HepG2 (cell line): ENCODE results near the gene LYRM4. TPM values are rescaled to one million over a fixed set of nuclear protein-coding genes. Genes with fewer than 3 reads are reported as not detected.
"Not testable (repeated sequence)": the region's sequence is repeated elsewhere in the genome, so short reads cannot be mapped to it uniquely, and the experiment has no call there.

Source experiments
- ATAC-seq: fragments of 200-7000 bp; cut with Tn5 transposase; 3 replicates; pipeline ENCODE4 v1.9.1; 2020; ENCODE audit warnings: mild to moderate bottlenecking, moderate library complexity
- BruUV-seq: library from RNA; stranded (reverse); fragments of 400-500 nt; replicated peaks from 2 replicates; lab custom pipeline; 2021; lab: Mats Ljungman, UMichigan
- CTCF ChIA-PET: fragments of 300-600 bp; formaldehyde crosslinking; extraction: SDS; loops from one replicate; lab custom pipeline; 2021; ENCODE audit warnings: low total read pairs, inconsistent platforms, low intra/inter-chr PET ratio; lab: Yijun Ruan, JAX
- POLR2A ChIA-PET: fragments of 350-600 bp; sonication (Branson Sonifier 250); formaldehyde crosslinking; loops from one replicate; lab custom pipeline; 2020; ENCODE audit warnings: antibody characterized with exemption, inconsistent platforms; lab: Yijun Ruan, JAX
- DNase-seq: peaks from one replicate; pipeline ENCODE4 v3.0.0-alpha.2; 2015; ENCODE audit warnings: low spot score
- FAIRE-seq: peaks from 3 replicates; lab custom pipeline; 2011; peaks lifted over from hg19 to GRCh38; lab: Jason Lieb, UNC
- H2AFZ ChIP-seq: one replicate; pipeline ENCODE4 v1.6.1; 2011; ENCODE audit warnings: low read length, inconsistent platforms
- H3K27ac ChIP-seq: fragments of 300-600 bp; 3 replicates; pipeline ENCODE4 v1.8.0; 2011; ENCODE audit warnings: mixed run types, mild to moderate bottlenecking, mixed read lengths, low read length, inconsistent platforms; ENCODE audit not compliant: insufficient read depth; ENCODE audit errors: extremely low read length
- H3K27me3 ChIP-seq, 2 experiments: fragments of 200-600 bp in 1 of 2; 2 replicates in 1 of 2; 3 replicates in 1 of 2; pipeline versions ENCODE4 v1.6.0 to v1.8.0; 2011; ENCODE audit warnings: low read length in 2 of 2, mild to moderate bottlenecking in 2 of 2, moderate library complexity in 2 of 2, inconsistent platforms in 1 of 2; ENCODE audit not compliant: insufficient read depth in 2 of 2, control insufficient read depth in 1 of 2
- H3K36me3 ChIP-seq, 2 experiments: fragments of 200-600 bp in 1 of 2; replicated peaks in 1 of 2; 2 replicates in 1 of 2; 3 replicates in 1 of 2; pipeline versions ENCODE4 v1.5.1 to v1.8.0; 2011; ENCODE audit warnings: low read length in 2 of 2, inconsistent platforms in 1 of 2; ENCODE audit not compliant: insufficient read depth in 2 of 2, control insufficient read depth in 1 of 2
- H3K4me1 ChIP-seq: 2 replicates; pipeline ENCODE4 v1.5.1; 2012; ENCODE audit warnings: low read length, inconsistent platforms; ENCODE audit not compliant: insufficient read depth
- H3K4me2 ChIP-seq: 2 replicates; pipeline ENCODE4 v1.6.0; 2011; ENCODE audit warnings: low read depth, low read length, inconsistent platforms
- H3K4me3 ChIP-seq, 3 experiments: fragments of 200-600 bp in 1 of 3; sonication (generic), shearing (Covaris generic) in 1 of 3; replicated peaks in 1 of 3; 2 replicates each; pipeline ENCODE4 v1.5.1; 2011 to 2016; ENCODE audit warnings: low read length in 3 of 3, inconsistent platforms in 2 of 3, low read depth in 2 of 3, mild to moderate bottlenecking in 2 of 3, control low read depth in 1 of 3, mixed read lengths in 1 of 3; ENCODE audit not compliant: insufficient read depth in 1 of 3
- H3K79me2 ChIP-seq: one replicate; pipeline ENCODE4 v1.6.1; 2011; ENCODE audit warnings: low read length, inconsistent platforms; ENCODE audit not compliant: insufficient read depth
- H3K9ac ChIP-seq: 2 replicates; pipeline ENCODE4 v1.6.0; 2011; ENCODE audit warnings: mild to moderate bottlenecking, low read depth, low read length, inconsistent platforms; ENCODE audit not compliant: insufficient read depth
- H3K9me3 ChIP-seq: 2 replicates; pipeline ENCODE4 v1.5.1; 2012; ENCODE audit warnings: mild to moderate bottlenecking, low read length
- H4K20me1 ChIP-seq: 2 replicates; pipeline ENCODE4 v1.6.0; 2011; ENCODE audit warnings: inconsistent platforms, mild to moderate bottlenecking, low read length, moderate library complexity; ENCODE audit not compliant: insufficient read depth
- CHCHD3 ChIP-seq: sonication (generic); formaldehyde crosslinking; IDR thresholded peaks from 2 replicates; pipeline ENCODE4 v1.8.0; 2022; ENCODE audit warnings: mild to moderate bottlenecking, missing genetic modification reagents, moderate library complexity
- EED ChIP-seq: sonication (generic); formaldehyde crosslinking; IDR thresholded peaks from 2 replicates; pipeline ENCODE4 v1.5.0; 2020; ENCODE audit warnings: mild to moderate bottlenecking, missing genetic modification reagents
- ELF4 ChIP-seq: sonication (generic); formaldehyde crosslinking; IDR thresholded peaks from 2 replicates; pipeline ENCODE4 v1.5.0; 2020; ENCODE audit warnings: missing genetic modification reagents, mild to moderate bottlenecking, moderate library complexity, borderline replicate concordance
- IRF9 ChIP-seq: sonication (generic); formaldehyde crosslinking; IDR thresholded peaks from 2 replicates; pipeline ENCODE4 v1.8.0; 2022; ENCODE audit warnings: missing genetic modification reagents, mild to moderate bottlenecking, borderline replicate concordance
- MAFK ChIP-seq, 2 experiments: IDR thresholded peaks in 1 of 2; conservative IDR thresholded peaks in 1 of 2; 2 replicates each; pipeline ENCODE4 v1.6.1; 2011; ENCODE audit warnings: improper control_type of control experiment in 2 of 2, low read length in 2 of 2
- MED1 ChIP-seq: sonication (generic); formaldehyde crosslinking; IDR thresholded peaks from 2 replicates; pipeline ENCODE4 v1.4.0; 2020; ENCODE audit warnings: missing genetic modification reagents
- MYNN ChIP-seq: sonication (generic); formaldehyde crosslinking; IDR thresholded peaks from 2 replicates; pipeline ENCODE4 v1.4.0; 2020; ENCODE audit warnings: mild to moderate bottlenecking, low read depth, missing genetic modification reagents
- NFYB ChIP-seq: sonication (generic); formaldehyde crosslinking; IDR thresholded peaks from 2 replicates; pipeline ENCODE4 v1.4.0; 2020; ENCODE audit warnings: missing genetic modification reagents
- NFYC ChIP-seq: IDR thresholded peaks from 2 replicates; pipeline ENCODE4 v1.6.1; 2016; ENCODE audit warnings: missing genetic modification reagents, missing compliant biosample characterization
- POLR2AphosphoS5 ChIP-seq: IDR thresholded peaks from 2 replicates; pipeline ENCODE4 v1.6.1; 2012; ENCODE audit warnings: low read depth, low read length
- REXO4 ChIP-seq: sonication (generic); formaldehyde crosslinking; IDR thresholded peaks from 2 replicates; pipeline ENCODE4 v1.8.0; 2022; ENCODE audit warnings: missing genetic modification reagents, mild to moderate bottlenecking, borderline replicate concordance
- TMF1 ChIP-seq: sonication (generic); formaldehyde crosslinking; IDR thresholded peaks from 2 replicates; pipeline ENCODE4 v1.8.1; 2022; ENCODE audit warnings: low read depth, missing genetic modification reagents
- TOPORS ChIP-seq: sonication (generic); formaldehyde crosslinking; IDR thresholded peaks from 2 replicates; pipeline ENCODE4 v1.8.0; 2023; ENCODE audit warnings: mild to moderate bottlenecking, missing genetic modification reagents
- WIZ ChIP-seq: sonication (generic); formaldehyde crosslinking; IDR thresholded peaks from 2 replicates; pipeline ENCODE4 v1.5.1; 2020; ENCODE audit warnings: mild to moderate bottlenecking, missing genetic modification reagents
- ZFAT ChIP-seq: sonication (generic); formaldehyde crosslinking; conservative IDR thresholded peaks from 2 replicates; pipeline ENCODE4 v1.8.1; 2023; ENCODE audit warnings: missing genetic modification reagents, inconsistent platforms
- ZKSCAN5 ChIP-seq: sonication (generic); formaldehyde crosslinking; IDR thresholded peaks from 2 replicates; pipeline ENCODE4 v1.5.1; 2020; ENCODE audit warnings: mild to moderate bottlenecking, missing genetic modification reagents
- ZNF567 ChIP-seq: sonication (generic); formaldehyde crosslinking; IDR thresholded peaks from 2 replicates; pipeline ENCODE4 v1.8.1; 2023; ENCODE audit warnings: mild to moderate bottlenecking, missing genetic modification reagents, borderline replicate concordance
- ZNF776 ChIP-seq: sonication (generic); formaldehyde crosslinking; IDR thresholded peaks from 2 replicates; pipeline ENCODE4 v1.4.0; 2020; ENCODE audit warnings: mild to moderate bottlenecking, missing genetic modification reagents
- WGBS: methylation state at CpG from one replicate; pipeline ENCODE4 v1.1.6; 2017; ENCODE audit warnings: low lambda C conversion rate; 5-methylcytosine and 5-hydroxymethylcytosine counted together
- in situ Hi-C: cut with HindIII; loops from 2 replicates; pipeline ENCODE4 v1.10.0; 2017; ENCODE audit warnings: low pct_unique_long_range_greater_than_20kb; ENCODE audit not compliant: extremely low pct_ligation_motif_present
- intact Hi-C: fragments of 100-400 bp; cut with micrococcal nuclease; formaldehyde crosslinking; loops from one replicate; pipeline ENCODE4 v1.10.0; 2022; ENCODE audit not compliant: unreplicated experiment
- polyA plus RNA-seq, 8 experiments: library from polyadenylated mRNA; depleted of rRNA in 3 of 8; stranded (reverse) in 7 of 8; unstranded in 1 of 8; fragments of >200 nt; fragmentation: Illumina TruSeq in 4 of 8; extraction: Trizol in 4 of 8; gene quantifications; 2 replicates each; pipeline versions ENCODE4 v1.2.1 to v1.2.3, GENCODE V29; 2011 to 2016; ENCODE audit warnings: low read depth in 4 of 8, missing spikeins in 1 of 8, mixed read lengths in 1 of 8; ENCODE audit not compliant: insufficient read depth in 1 of 8
- total RNA-seq, 5 experiments: library from RNA; depleted of rRNA; stranded (reverse); fragments of >200 nt; fragmentation: Illumina TruSeq; extraction: Trizol; gene quantifications; 2 replicates each; pipeline ENCODE4 v1.2.3, GENCODE V29; 2016; ENCODE audit warnings: low read depth in 1 of 5

Gene LYRM4
- total and polyA plus RNA-seq, 2 of the 13 experiments (the other 11 are each of a cell fraction or from before 2014, with no cell fraction given), result 64.6 to 67.5 TPM

DNA sequence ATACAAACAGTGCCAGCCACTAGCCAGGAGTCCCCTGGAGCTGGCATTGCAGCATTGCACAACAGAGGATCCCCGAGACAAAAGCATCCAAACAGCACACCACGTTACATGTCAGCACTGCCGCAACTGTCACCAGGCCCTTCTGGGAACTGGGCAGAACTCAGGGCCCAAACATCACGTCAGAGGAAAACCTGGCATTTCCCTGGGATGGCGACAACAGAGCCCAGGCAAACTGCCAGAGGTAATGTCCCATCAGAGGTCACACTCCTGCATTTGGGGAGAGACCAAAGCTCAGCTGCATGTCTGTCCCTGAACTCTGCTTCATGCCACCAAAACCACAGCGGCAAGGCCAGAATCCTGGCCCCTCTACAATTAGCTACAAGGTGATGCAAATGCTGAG is 139.3 kb downstream of the LYRM4 start (continued):
- no peak for TF ChIP-seq REXO4 (CRISPR knock-in tag)
- TF ChIP-seq MED1 (CRISPR knock-in tag), result peak; percentile 78
- no peak for TF ChIP-seq ZNF776 (CRISPR knock-in tag)
- no peak for TF ChIP-seq TMF1
- TF ChIP-seq EED (CRISPR knock-in tag), result no peak
- TF ChIP-seq MYNN (CRISPR knock-in tag), result no peak
- TF ChIP-seq ZNF567 (CRISPR knock-in tag), result no peak
- TF ChIP-seq CHCHD3 (CRISPR knock-in tag), result no peak
- TF ChIP-seq POLR2AphosphoS5, result no peak
- no peak for TF ChIP-seq ELF4 (CRISPR knock-in tag)
- TF ChIP-seq ZKSCAN5, result no peak
- 0 out of 2 replicates have a peak, but pooled peaks have one; percentile 32 for TF ChIP-seq WIZ (CRISPR knock-in tag)
- TF ChIP-seq IRF9 (CRISPR knock-in tag), result no peak
- no peak for TF ChIP-seq ZFAT (CRISPR knock-in tag)
- TF ChIP-seq, all 625 proteins: peak for 88

DNA sequence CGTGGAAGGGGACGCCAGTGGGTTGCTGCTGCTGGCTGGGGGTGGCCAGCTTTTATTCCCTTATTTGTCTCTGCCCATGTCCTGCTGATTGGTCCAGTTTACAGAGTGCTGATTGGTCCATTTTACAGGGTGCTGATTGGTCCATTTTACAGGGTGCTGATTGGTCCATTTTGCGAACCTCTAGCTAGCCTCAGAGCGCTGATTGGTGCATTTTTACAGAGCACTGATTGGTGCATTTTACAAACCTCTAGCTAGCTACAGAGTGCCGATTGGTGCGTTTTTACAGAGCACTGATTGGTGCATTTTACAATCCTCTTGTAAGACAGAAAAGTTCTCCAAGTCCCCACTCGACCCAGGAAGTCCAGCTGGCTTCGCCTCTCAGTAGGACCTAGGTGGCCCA is 140.2 kb downstream of the LYRM4 start:
- H4K20me1 ChIP-seq, BruUV-seq: not testable (repeated sequence)

More for the DNA sequence above, 140.2 kb downstream of the LYRM4 start:
- H2AFZ ChIP-seq, FAIRE-seq, H3K79me2 ChIP-seq, DNase-seq, H3K9me3 ChIP-seq, H3K4me2 ChIP-seq, ATAC-seq, H3K36me3 ChIP-seq, H3K27me3 ChIP-seq, H3K4me3 ChIP-seq, in situ Hi-C loops, H3K27ac ChIP-seq, intact Hi-C loops, H3K9ac ChIP-seq, POLR2A ChIA-PET, CTCF ChIA-PET: not testable (repeated sequence)
- WGBS, result 89% methylated on average over 8 of the region's 8 CpGs
- H3K4me1 ChIP-seq, result peaks cover 62% of the 10 kb centered on the region
- TF ChIP-seq TOPORS, result 0 out of 2 replicates have a peak, but pooled peaks have one; percentile 4
- TF ChIP-seq NFYB (CRISPR knock-in tag), result peak; percentile 66
- TF ChIP-seq MAFK (conservative IDR thresholded peaks at IDR 0.05 in 1 of 2, IDR thresholded peaks at IDR 0.05 in 1 of 2; ENCODE audit: low read length in 2 of 2), result peak; percentile 0 to 33; a peak in 2 of 4 replicates
- 0 out of 2 replicates have a peak, but pooled peaks have one; percentile 56 for TF ChIP-seq NFYC (CRISPR knock-in tag)
